ENCODE results near the gene DGKD.

Gene DGKD

DNA sequence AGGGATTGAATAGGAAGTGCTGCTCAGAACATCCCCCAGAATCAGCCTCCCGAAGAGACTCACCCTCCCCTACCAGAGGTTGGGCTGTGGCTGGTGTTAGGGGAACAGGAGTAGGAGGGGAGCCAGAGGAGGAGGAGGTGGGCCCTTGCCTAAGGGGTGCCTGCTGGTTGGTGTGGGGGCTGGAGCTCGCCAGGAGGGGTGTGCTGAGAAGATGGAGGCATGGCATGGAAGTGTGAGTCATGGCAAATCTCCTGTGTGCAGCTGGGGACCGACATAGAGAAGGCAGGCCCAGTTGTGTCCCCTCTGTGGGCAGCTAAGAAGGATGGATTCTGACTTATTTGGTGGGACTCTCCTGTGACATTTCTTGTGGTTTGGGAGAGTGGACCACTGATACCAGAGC, 73.7 kb downstream of the DGKD start:
- DNase-seq (ENCODE audit: low read depth, low spot score) = no peak

DNA sequence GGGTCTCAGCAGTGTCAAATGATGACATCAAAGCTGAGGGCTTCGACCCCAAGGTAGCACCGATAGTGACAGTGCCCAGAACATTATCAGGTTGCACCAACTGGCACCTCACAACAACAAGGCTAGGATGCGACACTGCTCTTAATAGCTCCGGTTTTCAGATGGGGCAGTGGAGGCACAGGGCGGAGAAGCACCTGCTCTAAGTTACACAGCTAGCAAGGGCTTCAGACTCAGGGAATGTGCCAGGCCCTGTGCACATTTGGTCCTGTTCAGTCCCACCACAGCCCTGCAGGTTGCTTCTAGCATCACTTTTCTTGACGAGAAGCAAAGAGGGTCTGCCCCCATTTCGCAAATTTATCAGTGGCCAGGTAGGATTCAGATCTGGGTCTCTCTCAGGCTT, 74.1 kb downstream of the DGKD start:
- DNase-seq (ENCODE audit: low read depth, low spot score) = no peak

DNA sequence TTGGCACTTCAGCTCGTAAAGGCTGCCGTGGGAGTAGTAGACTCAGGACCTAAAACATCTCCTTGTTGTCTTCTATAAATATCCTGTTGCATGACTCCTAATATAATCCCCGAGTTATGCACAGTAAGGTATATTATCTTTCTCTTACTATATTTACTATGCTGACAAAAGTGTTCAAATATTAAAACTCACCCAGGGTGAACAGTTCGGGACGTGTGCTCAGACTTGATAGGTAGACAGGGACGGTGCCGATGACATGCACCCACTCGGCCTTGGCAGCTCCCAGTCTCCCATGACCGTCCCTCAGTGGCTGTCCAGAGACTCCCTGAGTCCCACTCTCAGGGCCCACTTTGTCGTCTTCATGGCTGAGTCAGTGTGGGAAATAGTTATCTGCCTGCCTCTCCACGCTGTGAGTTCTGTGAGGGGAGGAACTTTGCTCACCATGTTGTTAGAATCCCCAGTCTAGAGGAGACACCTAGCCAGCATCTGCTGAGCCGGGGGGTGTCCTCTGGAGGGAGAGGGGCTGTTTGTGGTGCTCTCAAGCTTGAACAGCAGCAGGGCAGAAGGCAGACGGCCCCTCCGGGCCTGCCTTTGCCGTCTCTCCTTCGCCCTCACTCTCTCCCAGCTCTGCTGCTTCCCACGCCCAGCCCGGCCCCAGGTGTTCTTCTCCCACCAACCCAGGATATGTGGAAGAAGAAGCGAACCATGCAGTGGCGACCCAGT, 75.0 kb downstream of the DGKD start:
- DNase-seq (ENCODE audit: low read depth, low spot score) = no peak

DNA sequence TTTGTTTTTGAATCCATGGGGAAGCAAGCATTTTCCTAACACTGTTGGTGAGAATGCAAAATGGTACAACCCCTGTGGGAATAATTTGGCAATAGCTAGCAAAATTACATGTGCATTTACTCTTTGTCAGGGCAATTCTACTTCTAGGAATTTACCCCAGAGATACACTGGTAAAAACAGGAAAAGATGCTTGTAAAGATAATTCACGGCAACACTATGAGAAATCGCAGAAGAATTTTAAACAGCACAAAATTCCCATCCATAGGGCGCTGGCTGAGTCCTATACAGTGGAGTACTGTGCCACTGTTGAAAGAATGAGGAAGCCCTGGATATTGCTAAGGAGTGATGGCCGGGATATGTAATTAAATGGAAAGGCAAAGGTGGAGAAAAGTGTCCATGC, 75.8 kb downstream of the DGKD start:
- DNase-seq (ENCODE audit: low read depth, low spot score) = no peak

DNA sequence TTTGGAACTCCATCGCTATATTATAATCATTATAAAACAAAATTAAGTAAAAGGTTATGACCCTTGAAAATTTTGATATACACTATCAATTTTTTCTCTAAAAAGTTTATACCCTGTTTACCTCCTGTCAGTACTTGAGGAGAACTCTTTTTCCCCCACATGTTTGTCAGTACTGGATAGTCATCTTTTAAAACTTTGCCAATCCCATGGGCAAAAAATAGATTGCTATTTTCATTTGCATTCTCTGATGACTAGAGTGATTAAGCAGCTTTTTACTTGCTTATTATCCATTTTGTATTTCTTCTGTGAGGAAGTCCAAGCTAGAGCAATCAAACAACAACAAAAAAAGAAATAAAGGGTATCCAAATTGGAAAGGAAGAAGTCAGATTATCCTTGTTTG, 76.4 kb downstream of the DGKD start:
- no peak for DNase-seq (ENCODE audit: low read depth, low spot score)

DNA sequence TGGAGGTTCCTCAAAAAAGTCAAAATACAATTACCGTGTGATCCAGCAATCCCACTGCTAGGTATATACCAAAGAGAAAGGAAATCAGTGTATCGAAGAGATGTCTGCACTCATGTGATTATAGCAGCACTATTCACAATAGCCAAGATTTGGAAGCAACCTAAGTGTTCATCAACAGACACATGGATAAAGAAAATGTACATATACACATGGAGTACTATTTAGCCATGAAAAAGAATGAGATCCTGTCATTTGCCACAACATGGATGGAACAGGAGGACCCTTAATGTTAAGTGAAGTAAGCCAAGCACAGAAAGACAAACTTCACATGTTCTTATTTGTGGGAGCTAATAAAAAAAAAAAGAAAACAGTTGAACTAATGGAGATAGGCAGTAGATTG, 78.7 kb downstream of the DGKD start:
- DNase-seq (ENCODE audit: low read depth, low spot score) = no peak

DNA sequence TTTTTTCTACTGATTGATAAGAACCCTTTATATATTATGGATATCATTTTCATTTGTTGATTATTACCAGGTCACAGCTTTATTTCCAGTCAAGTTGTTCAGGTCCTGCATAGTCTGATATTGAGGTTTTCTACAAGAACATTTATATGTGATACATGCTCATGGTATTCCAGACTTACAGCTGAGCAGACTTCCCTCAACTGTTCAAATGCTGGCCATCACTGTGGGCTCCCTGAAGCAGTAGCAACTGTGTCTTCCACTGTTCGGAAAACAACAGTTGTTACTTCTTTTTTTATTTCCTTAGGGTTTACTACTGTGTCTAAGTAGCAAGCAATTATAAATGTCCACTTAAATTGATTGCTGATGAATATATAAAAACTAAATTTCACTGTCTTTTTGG, 79.5 kb downstream of the DGKD start:
- DNase-seq (ENCODE audit: low read depth, low spot score) = no peak

DNA sequence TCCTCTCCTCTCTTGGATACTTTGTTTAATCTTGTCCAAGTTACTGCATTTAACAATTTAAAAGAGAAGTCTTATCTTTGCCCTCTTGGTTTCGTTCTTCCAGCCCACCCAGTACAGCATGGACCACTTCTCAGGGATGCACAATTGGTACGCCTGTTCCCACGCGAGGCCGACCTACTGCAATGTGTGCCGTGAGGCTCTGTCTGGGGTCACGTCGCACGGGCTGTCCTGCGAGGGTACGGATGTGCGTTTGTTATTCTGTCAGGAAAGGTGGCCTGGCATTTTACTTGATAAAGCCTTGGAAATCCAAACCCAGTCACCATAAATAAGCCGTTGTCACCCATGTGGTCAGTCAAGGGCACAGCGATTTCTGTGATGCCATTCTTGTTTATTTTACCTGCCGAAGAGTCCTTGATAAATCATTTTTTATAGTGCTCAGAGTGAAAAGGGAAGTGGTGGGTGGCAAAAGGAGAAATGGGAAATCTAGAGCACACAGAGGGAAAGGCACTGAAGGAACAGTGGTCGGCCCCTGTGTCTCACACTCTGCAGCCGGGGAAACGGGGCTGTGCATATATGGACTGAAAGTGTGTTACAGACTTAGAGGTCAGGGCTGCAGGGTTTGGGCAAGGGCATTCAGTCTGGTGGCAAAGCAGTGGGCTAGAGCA, 80.5 kb downstream of the DGKD start:
- no peak for DNase-seq (ENCODE audit: low read depth, low spot score)

DNA sequence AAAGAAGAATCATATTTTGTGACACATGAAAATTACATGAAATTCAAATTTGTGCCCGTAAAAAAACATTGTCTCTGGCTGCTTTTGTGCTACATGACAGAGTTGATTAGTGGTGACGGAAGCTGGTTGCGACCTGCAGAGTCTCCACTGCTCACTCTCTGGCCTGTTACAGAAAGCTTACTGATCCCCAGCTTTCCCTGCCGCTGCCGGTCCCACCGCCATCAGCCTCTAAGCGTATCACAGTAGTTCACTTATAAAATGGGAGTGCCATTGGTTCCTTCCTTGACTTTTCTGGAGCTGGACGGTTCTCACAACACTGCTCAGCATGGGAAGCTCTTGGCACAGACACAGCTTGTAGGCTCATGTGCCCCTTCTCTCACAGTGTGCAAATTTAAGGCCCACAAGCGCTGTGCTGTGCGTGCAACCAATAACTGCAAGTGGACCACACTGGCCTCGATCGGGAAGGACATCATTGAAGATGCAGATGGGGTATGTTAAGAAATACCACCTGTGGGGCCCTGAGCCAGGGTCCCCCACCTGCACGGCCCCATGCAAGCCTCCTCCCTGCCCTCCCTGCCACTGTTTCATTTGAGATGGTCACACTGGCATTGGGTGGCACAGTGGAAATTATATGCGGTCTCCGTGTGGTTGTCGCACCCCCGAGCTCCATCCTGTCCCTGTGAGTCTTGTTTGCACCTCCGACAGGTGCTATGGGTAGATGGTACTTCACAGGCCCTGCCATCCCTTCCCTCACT, 81.3 kb downstream of the DGKD start:
- DNase-seq (ENCODE audit: low read depth, low spot score) = no peak

DNA sequence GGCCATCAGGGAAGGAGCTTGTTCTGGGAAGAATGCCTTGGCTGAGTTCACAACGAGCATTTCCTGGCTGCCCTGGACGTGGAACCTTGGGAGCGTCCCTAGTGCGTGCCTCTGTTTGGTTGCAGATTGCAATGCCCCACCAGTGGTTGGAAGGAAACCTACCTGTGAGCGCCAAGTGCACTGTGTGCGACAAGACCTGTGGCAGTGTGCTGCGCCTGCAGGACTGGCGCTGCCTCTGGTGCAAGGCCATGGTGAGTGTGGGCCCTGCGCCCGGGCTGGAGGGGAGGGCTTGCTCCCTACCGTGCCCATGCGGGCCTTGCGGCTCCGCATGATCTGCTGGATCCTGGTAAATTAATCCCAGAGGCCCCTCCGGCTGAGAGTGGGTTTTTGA, 81.9 kb downstream of the DGKD start:
- DNase-seq (ENCODE audit: low read depth, low spot score) = no peak

DNA sequence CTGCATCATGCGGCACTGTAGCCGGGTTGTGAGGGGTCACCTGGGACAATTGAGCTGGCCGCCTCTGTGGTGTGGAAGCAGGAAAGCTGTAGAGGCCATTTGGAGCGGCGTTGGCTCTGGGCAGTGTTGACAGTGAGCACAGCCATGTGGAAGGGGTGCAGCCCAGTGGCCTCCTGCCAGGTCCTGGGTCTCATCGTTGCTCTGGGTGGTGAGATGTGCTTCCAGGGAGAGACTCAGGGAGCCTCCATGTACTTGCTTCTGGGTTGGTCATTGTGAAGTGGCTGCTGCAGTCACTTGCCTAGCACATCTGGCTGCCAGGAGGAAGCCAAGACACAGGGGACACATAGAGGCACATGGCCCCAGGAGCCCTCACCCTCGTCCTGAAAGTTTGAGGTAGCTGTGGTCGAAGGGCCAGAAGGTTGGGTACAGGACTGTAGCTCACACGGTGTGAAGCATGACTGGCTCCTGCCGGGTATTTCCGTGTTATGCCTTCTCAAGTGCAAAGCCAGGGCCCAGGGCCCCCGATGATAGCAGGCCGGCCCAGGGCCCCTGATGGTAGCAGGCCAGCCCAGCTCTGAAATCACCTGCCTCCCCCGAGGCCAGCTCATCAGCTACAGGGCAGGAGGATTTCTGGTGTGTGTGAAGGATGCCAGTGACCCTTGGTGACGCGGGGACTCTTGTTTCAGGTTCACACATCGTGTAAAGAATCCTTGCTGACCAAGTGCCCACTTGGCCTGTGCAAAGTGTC, 82.6 kb downstream of the DGKD start:
- no peak for DNase-seq (ENCODE audit: low read depth, low spot score)

DNA sequence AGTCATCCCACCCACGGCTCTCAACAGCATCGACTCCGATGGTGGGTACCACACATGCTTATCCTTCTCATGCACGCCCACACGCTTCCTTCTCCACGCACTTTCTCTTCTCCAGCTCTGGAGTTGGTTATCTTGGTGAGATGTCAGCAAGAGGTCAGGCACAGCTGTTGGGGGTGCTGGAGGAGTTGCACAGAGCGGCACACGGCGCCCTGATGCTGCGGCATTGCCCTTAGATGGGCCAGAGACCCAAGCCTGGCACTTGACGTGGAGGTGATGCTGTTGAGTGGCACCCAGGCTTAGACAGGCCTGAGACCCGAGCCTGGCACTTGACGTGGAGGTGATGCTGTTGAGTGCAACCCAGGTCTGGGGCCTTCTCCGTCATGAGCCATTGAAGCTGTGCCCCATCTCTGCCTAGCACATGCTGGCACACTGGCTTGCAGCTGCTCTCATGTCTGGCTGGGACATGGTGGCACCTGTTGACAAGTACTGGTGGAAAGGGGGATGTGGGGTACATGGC, 83.2 kb downstream of the DGKD start:
- no peak for DNase-seq (ENCODE audit: low read depth, low spot score)

DNA sequence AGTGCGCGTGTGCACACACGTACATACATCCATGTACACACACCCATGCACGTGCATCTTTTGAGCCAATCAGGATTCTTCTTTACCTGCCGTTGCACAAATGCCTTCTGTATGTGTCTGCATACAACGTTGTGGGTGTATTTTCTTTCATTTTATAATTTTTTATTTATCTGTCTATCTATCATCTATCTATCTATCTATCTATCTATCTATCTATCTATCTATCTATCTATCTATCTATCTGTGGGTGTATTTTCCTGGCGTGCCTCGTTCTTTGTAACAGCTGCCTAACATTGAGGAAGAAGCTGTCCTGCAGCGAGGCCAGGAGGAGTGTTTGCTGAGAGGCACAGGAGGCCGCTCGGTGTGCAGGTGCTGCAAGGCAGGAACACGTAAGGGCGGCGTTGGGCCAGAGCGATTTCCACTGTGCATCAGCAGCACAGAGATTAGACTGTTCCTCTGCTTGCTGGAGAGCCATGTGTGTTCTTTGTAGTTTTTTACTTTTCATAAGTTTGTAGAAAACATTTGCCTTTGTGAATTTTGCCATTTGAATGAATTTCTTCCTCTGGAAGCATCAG, 84.4 kb downstream of the DGKD start:
- no peak for DNase-seq (ENCODE audit: low read depth, low spot score)

DNA sequence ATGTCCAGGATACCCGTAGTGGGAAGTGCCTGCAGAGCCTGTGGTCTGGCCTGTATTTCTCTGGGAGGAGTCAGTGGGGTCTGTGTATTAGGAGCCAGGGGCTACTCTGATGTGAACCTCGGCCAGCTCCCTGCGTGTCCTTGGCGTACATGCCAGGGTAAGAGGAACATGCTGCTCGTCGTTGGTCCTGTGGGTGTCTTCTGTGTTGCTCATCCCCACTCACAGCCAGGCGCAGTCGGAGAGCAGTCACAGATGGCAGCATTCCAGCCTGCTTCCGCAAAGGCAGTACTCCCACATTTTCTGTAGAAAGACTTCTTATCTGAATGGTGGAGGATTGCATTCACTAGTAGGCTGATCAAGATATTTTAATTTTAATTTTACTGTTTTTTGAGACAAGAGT, 84.9 kb downstream of the DGKD start:
- DNase-seq (ENCODE audit: low read depth, low spot score) = no peak

DNA sequence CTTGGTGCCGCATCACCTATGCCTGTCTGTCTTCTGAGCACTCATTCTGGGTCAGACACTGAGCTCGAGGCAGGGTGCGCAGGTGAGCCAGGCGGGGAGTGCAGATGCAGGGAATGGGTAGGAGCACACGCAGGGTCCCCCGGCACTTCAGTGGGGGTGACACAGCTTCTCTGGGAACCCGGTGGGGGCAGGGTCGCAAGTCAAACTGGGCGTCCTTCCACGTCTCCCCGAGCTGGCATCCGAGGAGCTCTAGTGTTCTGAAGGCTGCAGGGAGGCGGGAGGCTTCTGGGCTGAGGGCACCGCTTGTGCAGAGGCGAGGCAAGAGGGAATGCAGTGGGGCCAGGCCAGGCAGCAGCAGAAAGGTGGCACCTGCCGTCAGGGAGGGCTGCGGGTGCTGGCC, 86.0 kb downstream of the DGKD start:
- no peak for DNase-seq (ENCODE audit: low read depth, low spot score)

DNA sequence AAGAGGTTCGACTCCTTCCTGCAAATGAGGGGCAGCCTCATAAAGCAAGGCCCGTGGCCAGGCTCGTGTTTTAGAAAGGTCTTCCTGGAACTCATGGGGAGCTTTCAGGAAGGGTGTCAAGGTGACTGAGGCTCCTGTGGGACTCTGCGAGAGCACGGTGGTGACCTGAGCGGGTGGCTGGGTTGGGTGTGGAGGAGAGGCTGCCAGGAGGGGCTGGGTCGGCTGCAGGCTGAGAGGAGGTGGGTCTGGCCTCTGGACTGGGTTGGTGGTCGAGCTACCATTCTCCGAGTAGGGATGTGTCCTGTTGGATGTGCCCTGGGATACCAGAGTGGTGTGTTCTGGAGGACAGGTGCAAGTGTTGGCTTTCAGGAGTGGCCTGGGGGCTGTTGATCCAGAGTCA, 86.4 kb downstream of the DGKD start:
- no peak for DNase-seq (ENCODE audit: low read depth, low spot score)

DNA sequence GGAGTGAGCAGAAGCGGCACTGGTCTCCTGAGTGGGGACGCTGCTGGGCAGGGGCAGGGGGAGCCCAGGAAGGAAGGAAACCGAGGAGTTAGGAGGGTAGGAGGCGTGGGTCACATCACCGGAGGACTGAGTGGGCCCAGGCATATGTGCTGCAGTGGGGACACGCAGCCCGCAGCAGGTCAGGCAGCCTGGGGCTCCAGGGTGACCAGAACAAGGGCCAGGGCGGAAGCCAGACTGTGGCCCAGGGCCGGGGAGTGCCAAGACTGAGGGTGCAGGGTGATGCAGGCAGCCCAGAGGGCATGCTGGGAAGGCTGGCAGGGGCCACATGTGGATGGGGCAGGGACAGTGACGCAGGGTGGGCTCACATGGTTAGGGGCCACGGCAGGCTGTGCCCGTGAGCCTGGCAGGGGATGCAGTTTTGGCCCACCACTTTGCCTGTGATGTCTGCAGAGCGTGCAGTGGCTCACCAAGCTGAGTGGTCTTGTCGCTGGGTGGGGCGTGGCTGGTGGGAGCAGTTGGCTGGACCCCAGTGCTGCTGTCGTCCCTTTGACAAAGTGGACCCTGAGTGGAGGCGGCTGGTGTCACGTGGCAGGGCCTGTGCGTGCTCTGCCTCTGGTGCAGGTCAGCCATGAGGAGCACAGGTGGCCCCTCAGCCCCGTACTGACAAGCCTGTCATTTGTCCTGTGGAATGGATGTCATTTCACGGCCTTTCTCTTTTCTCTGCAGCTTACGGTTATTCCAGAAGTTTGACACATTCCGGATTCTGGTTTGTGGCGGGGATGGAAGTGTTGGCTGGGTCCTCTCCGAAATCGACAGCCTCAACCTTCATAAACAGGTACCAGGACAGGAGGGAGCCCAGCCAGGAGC, 87.1 kb downstream of the DGKD start:
- no peak for DNase-seq (ENCODE audit: low read depth, low spot score)

DNA sequence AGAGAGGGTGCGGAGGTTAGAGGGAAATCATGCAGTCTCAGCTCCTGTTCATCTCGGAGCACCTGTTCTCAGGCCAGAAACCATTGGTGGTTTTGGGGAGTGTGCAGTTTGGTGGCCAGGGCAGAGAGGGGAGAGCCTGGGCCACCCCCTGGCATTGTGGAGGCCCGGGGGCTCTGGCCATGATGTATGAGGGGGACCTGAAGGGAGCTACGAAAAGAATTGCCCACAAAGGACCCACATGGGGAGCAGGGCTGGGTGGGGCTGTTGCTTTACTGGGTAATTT, 87.7 kb downstream of the DGKD start:
- DNase-seq (ENCODE audit: low read depth, low spot score) = no peak

DNA sequence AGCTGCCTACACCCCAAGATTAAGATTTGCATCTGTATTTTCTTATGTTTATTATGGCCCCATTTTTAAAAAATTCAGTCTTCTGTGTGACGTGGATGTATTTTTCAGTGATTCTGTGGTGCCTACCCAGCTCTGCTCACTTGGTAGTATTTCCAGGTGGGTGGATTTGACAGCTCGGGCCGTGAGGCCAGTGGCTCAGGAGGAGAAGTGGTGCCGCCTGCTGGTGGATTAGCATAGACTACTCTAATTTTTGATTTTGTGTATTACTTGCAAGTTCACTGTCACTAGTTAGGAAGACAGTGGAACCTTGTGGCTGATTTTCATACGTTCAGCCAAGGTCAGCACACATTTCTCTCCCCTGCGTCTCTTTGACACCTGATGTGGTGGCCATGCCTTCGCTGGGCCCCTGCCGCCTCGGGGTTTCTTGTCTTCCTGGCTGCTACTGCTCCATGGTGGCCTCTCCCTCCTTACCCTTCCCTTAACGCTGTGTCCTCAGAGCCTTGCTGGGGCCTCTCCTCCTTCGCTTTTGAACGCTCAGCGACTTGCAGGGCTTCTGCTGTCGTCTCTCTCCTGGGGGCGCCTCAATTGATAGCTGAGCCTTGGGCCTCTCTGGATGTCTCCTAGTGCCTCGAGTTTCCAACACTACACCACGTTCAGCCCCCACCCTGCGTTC, 89.4 kb downstream of the DGKD start:
- no peak for DNase-seq (ENCODE audit: low read depth, low spot score)

DNA sequence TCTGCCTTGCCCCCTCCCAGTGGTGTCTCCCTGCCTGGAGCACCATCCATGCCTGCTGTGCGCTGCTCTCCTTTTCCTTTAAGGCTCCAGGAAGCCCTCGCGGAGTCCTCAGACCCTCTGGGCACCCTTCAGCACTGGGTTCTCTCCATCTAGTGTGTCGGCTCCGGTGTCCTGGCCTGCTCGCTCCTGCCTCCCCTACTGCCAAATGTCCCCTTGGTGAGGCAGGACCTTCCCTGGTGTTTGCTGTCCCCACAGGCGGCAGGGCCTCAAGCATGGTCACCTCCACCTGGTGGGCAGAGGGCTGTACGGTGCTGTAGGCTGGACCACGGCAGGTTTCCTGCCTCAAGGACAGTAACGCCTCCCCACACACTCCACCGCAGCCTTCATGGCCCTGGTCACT, 90.2 kb downstream of the DGKD start:
- DNase-seq (ENCODE audit: low read depth, low spot score) = no peak
